Suprapubic skin (tissue), 3 donors: ENCODE results near the gene PGBD5.

Experiments used
- POLR2AphosphoS5 ChIP-seq, 3 donors: sonication (generic); formaldehyde crosslinking; IDR thresholded peaks; one replicate each; pipeline ENCODE4 v1.6.1; 2017; ENCODE audit warnings: antibody characterized with exemption in 3 of 3
- TF ChIP-seq, protein P1 (sequence below), 2 donors: fragments of 200-600 bp in 1 of 2; fragments of 450-650 bp in 1 of 2; sonication (generic) in 1 of 2; IDR thresholded peaks; one replicate each; pipeline ENCODE4 v1.5.1; 2016 to 2019; ENCODE audit warnings: antibody characterized with exemption in 2 of 2, mild to moderate bottlenecking in 1 of 2, moderate library complexity in 1 of 2

DNA sequence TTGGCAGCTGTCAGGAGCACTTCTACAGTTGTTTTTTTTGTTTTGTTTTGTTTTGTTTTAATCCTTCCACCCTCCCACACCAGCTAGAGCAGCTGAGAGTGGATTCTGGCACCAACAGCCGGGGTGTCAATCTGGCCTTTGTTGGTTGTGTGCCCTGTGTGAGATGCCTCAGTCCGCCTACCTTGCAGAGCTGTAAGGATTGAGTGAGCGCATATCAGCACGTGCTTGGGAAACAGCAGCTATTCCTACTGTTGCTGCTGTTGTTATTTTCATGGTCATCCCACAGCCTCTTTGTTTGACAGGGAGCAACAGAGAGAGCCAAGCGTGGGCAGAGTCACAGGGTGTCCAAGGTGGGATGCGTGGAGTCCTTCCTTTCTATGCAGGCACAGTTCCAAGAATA, 50.4 kb downstream of the PGBD5 start:
- TF ChIP-seq, protein P1, sequence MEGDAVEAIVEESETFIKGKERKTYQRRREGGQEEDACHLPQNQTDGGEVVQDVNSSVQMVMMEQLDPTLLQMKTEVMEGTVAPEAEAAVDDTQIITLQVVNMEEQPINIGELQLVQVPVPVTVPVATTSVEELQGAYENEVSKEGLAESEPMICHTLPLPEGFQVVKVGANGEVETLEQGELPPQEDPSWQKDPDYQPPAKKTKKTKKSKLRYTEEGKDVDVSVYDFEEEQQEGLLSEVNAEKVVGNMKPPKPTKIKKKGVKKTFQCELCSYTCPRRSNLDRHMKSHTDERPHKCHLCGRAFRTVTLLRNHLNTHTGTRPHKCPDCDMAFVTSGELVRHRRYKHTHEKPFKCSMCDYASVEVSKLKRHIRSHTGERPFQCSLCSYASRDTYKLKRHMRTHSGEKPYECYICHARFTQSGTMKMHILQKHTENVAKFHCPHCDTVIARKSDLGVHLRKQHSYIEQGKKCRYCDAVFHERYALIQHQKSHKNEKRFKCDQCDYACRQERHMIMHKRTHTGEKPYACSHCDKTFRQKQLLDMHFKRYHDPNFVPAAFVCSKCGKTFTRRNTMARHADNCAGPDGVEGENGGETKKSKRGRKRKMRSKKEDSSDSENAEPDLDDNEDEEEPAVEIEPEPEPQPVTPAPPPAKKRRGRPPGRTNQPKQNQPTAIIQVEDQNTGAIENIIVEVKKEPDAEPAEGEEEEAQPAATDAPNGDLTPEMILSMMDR (IDR thresholded peaks at IDR 0.05), result no peak
- TF ChIP-seq POLR2AphosphoS5 (IDR thresholded peaks at IDR 0.05), result no peak
